ENCODE results near the gene FGF8.

FGF8 gene

GRCh38 chr10:101768791-101769170 is 7.1 kb downstream of the FGF8 start:
- DNase-seq: no peak

GRCh38 chr10:101767966-101768790 is 7.7 kb downstream of the FGF8 start:
- DNase-seq: no peak

GRCh38 chr10:101767600-101767945 is 8.3 kb downstream of the FGF8 start:
- DNase-seq: peak; percentile 61

- no peak for DNase-seq
Measured at GRCh38 chr10:101766753-101767599, 8.9 kb downstream of the FGF8 start.

- DNase-seq: no peak
Measured at GRCh38 chr10:101766306-101766705, 9.6 kb downstream of the FGF8 start.

GRCh38 chr10:101763141-101763846 is 12.6 kb downstream of the FGF8 start:
- DNase-seq: no peak

GRCh38 chr10:101762736-101763135 is 13.2 kb downstream of the FGF8 start:
- no peak for DNase-seq

- no peak for DNase-seq
Measured at GRCh38 chr10:101761226-101761625, 14.7 kb downstream of the FGF8 start.

- DNase-seq: no peak
Measured at GRCh38 chr10:101760510-101760909, 15.4 kb downstream of the FGF8 start.

GRCh38 chr10:101759309-101760247 is 16.3 kb downstream of the FGF8 start:
- DNase-seq: no peak

GRCh38 chr10:101758858-101759257 is 17.1 kb downstream of the FGF8 start:
- no peak for DNase-seq

- no peak for DNase-seq
Measured at GRCh38 chr10:101752241-101752640, 23.7 kb downstream of the FGF8 start.

GRCh38 chr10:101749047-101750016 is 26.6 kb downstream of the FGF8 start:
- DNase-seq: no peak

- no peak for DNase-seq
Measured at GRCh38 chr10:101748496-101748895, 27.4 kb downstream of the FGF8 start.

- no peak for DNase-seq
Measured at GRCh38 chr10:101745074-101745696, 30.7 kb downstream of the FGF8 start.

GRCh38 chr10:101744267-101744666 is 31.6 kb downstream of the FGF8 start:
- no peak for DNase-seq

- no peak for DNase-seq
Measured at GRCh38 chr10:101741938-101742337, 34.0 kb downstream of the FGF8 start.

- DNase-seq: no peak
Measured at GRCh38 chr10:101736666-101737065, 39.2 kb downstream of the FGF8 start.

GRCh38 chr10:101732096-101732495 is 43.8 kb downstream of the FGF8 start:
- DNase-seq: no peak

GRCh38 chr10:101726115-101726387 is 49.9 kb downstream of the FGF8 start:
- DNase-seq: no peak

Data from NCI-H1105 (cell line).